Measurements from ENCODE around the gene CNIH2.
"Not testable (repeated sequence)": the region's sequence is repeated elsewhere in the genome, so short reads cannot be mapped to it uniquely, and the experiment has no call there.

The CNIH2 gene

GRCh38 chr11:66247801-66248200 lies 30.2 kb upstream of the CNIH2 start:
- Histone ChIP-seq H3K79me2 (ENCODE audit: insufficient read depth, low read depth) (no peaks in the 10 kb centered on the region), H3K4me1 (ENCODE audit: low read depth, poor library complexity, severe bottlenecking) (no peaks in the 10 kb centered on the region), H3K4me3 (IDR thresholded peaks at IDR 0.05; ENCODE audit: insufficient read depth, low read depth, low read length) (no peak overlapping the region), H3K27ac (no peak overlapping the region), H3K36me3 (ENCODE audit: insufficient read depth) (no peaks in the 10 kb centered on the region), H2AFZ (ENCODE audit: low read depth) (no peak overlapping the region), H3K27me3 (ENCODE audit: insufficient read depth, low read depth) (no peaks in the 10 kb centered on the region), H3K9ac (no peak overlapping the region), H4K20me1 (ENCODE audit: insufficient read depth) (no peaks in the 10 kb centered on the region), H3K4me2 (no peak overlapping the region)
- TF ChIP-seq CTCF (conservative IDR thresholded peaks at IDR 0.05; ENCODE audit: low read depth, low read length), result no peak

GRCh38 chr11:66248903-66249302 lies 29.1 kb upstream of the CNIH2 start:
- Histone ChIP-seq H3K27ac (no peak overlapping the region), H3K27me3 (ENCODE audit: insufficient read depth, low read depth) (no peaks in the 10 kb centered on the region), H3K4me1 (ENCODE audit: low read depth, poor library complexity, severe bottlenecking) (no peaks in the 10 kb centered on the region), H3K36me3 (ENCODE audit: insufficient read depth) (no peaks in the 10 kb centered on the region), H3K4me3 (IDR thresholded peaks at IDR 0.05; ENCODE audit: insufficient read depth, low read depth, low read length) (no peak overlapping the region), H3K9ac (no peak overlapping the region), H3K4me2 (no peak overlapping the region), H4K20me1 (ENCODE audit: insufficient read depth) (no peaks in the 10 kb centered on the region), H3K79me2 (ENCODE audit: insufficient read depth, low read depth) (no peaks in the 10 kb centered on the region), H2AFZ (ENCODE audit: low read depth) (no peak overlapping the region)
- TF ChIP-seq CTCF (conservative IDR thresholded peaks at IDR 0.05; ENCODE audit: low read depth, low read length), result no peak

- Histone ChIP-seq H3K36me3 (ENCODE audit: insufficient read depth) (no peaks in the 10 kb centered on the region), H4K20me1 (ENCODE audit: insufficient read depth) (no peaks in the 10 kb centered on the region), H2AFZ (ENCODE audit: low read depth) (no peak overlapping the region), H3K79me2 (ENCODE audit: insufficient read depth, low read depth) (no peaks in the 10 kb centered on the region), H3K4me2 (no peak overlapping the region), H3K9ac (no peak overlapping the region), H3K27ac (no peak overlapping the region), H3K27me3 (ENCODE audit: insufficient read depth, low read depth) (no peaks in the 10 kb centered on the region), H3K4me3 (IDR thresholded peaks at IDR 0.05; ENCODE audit: insufficient read depth, low read depth, low read length) (no peak overlapping the region), H3K4me1 (ENCODE audit: low read depth, poor library complexity, severe bottlenecking) (peaks cover 9% of the 10 kb centered on the region)
- no peak for TF ChIP-seq CTCF (conservative IDR thresholded peaks at IDR 0.05; ENCODE audit: low read depth, low read length)
Measured at GRCh38 chr11:66251809-66252208, 26.2 kb upstream of the CNIH2 start.

- not testable (repeated sequence) for H3K4me1 ChIP-seq (ENCODE audit: low read depth, poor library complexity, severe bottlenecking); H3K79me2 ChIP-seq (ENCODE audit: insufficient read depth, low read depth); H2AFZ ChIP-seq (ENCODE audit: low read depth); H3K27ac ChIP-seq; H4K20me1 ChIP-seq (ENCODE audit: insufficient read depth); H3K36me3 ChIP-seq (ENCODE audit: insufficient read depth); H3K9ac ChIP-seq; H3K27me3 ChIP-seq (ENCODE audit: insufficient read depth, low read depth); H3K4me2 ChIP-seq; H3K4me3 ChIP-seq (IDR thresholded peaks at IDR 0.05; ENCODE audit: insufficient read depth, low read depth, low read length)
Measured at GRCh38 chr11:66253081-66253480, 24.9 kb upstream of the CNIH2 start.

GRCh38 chr11:66258473-66258893 lies 19.5 kb upstream of the CNIH2 start:
- Histone ChIP-seq H3K4me2 (peak overlapping the region; percentile 99), H2AFZ (ENCODE audit: low read depth) (peak overlapping the region; percentile 93; the same call in 1 of the 2 replicates), H3K79me2 (ENCODE audit: insufficient read depth, low read depth) (peaks cover 9% of the 10 kb centered on the region; the same call in 1 of the 2 replicates), H3K27ac (peak overlapping the region; percentile 49; the same call in 1 of the 2 replicates), H3K4me3 (IDR thresholded peaks at IDR 0.05; ENCODE audit: insufficient read depth, low read depth, low read length) (no peak overlapping the region), H3K4me1 (ENCODE audit: low read depth, poor library complexity, severe bottlenecking) (peaks cover 15% of the 10 kb centered on the region), H4K20me1 (ENCODE audit: insufficient read depth) (no peaks in the 10 kb centered on the region), H3K36me3 (ENCODE audit: insufficient read depth) (no peaks in the 10 kb centered on the region), H3K27me3 (ENCODE audit: insufficient read depth, low read depth) (no peaks in the 10 kb centered on the region), H3K9ac (peak overlapping the region; percentile 71)
- peak; percentile 34; the same call in 1 of the 2 replicates for TF ChIP-seq CTCF (conservative IDR thresholded peaks at IDR 0.05; ENCODE audit: low read depth, low read length)

Measured in KMS-11 (cell line).